Activated CD8-positive, alpha-beta memory T cell treated with anti-CD3 and anti-CD28 coated beads, Interleukin-2, amount 50 U/mL, for 4 hours (primary cell): Measurements from ENCODE around the gene JAM2.
"Not testable (repeated sequence)": the region's sequence is repeated elsewhere in the genome, so short reads cannot be mapped to it uniquely, and the experiment has no call there.

Experiments
- DNase-seq: peaks from one replicate; pipeline ENCODE4 v3.0.0-alpha.2; 2020

Gene JAM2

GRCh38 chr21:25647647-25648046 lies 8.6 kb downstream of the JAM2 start:
- no peak for DNase-seq

GRCh38 chr21:25649146-25649545 lies 10.1 kb downstream of the JAM2 start:
- no peak for DNase-seq

DNA sequence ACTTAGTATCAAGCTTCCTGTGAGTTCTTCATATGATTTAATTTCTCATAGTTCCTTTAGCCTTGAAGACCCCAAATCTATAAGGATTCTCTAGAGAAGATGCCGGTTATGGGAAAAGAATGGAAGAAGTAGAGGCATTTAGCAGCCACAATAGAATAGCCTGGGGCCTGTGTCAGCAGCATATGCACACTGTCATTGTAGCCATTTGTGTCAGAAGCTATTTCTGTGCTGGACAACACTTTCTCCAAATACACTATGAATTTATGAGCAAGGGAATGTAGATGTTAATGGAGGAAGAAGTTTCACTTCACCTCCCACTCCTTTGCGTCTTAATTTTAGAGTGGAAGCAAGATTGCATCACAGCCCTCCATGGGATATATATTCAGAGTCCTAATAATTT lies 17.4 kb downstream of the JAM2 start:
- DNase-seq, result no peak

DNA sequence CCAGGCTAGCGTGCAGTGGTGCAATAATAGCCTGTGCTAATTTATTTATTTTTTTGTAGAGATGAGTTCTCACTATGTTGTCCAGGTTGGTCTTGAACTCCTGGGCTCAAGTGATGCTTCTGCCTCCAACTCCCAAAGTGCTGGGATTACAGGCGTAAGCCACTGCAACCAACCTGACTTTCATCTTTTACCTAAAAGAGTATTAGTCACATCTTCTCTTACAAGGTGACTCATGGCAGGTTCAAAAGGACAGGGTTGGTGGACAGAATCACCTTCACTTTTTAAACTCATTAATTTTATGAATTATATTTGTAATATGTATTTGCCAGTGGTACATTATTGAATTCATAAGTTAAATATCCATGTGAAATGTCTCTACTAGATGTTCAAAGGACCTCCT lies 18.1 kb downstream of the JAM2 start:
- DNase-seq, result no peak

DNA sequence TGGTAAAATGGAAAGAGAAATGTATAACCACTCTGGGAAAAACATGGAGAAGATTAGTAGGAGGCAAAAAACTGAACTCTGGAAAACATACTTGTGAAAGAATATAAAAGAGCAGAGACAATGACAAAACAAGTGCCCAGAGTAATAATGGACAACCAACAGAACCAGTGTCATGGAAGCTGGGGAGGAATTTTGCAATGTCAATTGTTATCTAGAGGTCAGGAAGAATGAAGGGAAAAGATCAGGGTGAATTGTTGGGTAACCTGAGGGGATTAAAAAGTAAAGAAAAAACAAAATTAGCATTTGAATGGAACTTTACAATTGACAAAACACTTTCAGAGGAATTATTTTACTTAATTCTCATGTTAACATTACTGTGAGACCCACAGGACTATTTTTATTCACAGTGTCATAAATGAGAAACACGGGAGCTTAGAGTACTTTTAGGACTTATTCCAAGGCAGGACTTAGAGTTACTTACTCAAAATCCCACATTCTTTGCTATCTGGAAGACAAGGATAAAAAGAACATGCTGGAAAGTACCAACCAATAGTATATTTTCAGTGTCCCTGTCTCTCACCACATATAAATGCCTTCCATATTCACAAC lies 19.5 kb downstream of the JAM2 start:
- DNase-seq, result no peak

- no peak for DNase-seq
Measured at GRCh38 chr21:25660233-25660632, 21.2 kb downstream of the JAM2 start.

DNA sequence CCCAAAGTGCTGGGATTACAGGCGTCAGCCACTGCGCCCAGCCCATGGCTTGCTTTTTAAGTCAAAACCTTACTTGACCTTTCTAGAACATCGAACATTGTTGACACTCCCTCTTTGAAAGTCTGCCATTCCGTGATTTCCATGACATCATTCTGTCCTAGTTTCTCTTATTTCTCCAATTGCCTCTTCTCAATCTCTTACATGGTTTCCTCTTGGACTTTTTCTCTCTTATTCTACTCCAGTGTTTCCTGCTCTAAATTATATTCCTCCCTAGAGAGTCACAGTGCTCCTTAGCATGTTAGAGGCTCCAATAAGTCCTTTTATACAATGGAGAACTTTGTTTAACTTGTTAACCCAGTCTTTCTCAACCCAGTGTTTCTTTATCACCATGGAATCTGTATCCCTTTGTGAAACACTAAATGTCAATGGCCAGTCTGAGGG lies 25.5 kb downstream of the JAM2 start:
- DNase-seq, result no peak

- no peak for DNase-seq
Measured at GRCh38 chr21:25670726-25671125, 31.7 kb downstream of the JAM2 start.

GRCh38 chr21:25676451-25676850 lies 37.4 kb downstream of the JAM2 start:
- no peak for DNase-seq

GRCh38 chr21:25682382-25682781 lies 43.3 kb downstream of the JAM2 start:
- no peak for DNase-seq

- DNase-seq, result no peak
Measured at GRCh38 chr21:25687787-25688186, 48.7 kb downstream of the JAM2 start.

DNA sequence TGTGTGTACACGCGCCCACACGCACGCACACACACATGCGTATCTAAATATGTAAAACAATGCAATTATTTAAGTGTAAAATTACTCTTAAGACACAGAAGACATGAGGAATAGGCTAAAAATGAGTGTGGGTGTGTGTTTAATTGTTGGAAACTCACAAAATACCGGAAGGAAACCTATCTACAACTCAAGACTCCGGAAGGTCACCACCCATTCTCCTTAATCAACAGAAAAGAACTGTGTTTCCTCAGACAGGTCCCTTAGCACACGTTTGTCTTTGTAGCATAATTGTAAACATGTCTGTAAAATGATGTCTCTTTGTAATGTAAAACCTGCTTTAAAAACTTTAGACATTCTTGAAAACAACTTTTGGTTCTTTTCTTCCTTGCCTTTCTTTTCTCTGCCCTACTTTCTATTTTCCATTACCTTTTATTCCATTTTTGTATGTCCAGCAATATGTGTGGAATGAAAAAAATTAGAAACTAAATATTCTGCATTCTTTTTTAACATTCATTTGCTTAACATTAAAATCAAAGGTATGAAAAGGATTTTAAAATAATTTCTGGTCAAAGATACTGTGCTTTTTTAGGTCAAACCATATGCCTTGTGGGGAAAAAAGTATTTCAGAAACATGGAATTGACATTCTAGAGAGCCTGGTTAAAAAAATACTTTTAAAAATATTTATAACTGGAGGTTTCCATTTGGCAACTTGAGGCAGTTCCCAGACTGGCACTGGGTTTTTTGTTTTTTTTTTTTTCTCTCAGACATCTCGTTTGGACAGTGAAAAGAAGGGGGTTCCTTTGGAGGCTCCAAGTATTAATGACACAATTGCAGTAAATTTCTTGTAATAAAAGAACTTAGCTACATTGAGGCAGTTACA lies 49.5 kb downstream of the JAM2 start:
- DNase-seq, result no peak

DNA sequence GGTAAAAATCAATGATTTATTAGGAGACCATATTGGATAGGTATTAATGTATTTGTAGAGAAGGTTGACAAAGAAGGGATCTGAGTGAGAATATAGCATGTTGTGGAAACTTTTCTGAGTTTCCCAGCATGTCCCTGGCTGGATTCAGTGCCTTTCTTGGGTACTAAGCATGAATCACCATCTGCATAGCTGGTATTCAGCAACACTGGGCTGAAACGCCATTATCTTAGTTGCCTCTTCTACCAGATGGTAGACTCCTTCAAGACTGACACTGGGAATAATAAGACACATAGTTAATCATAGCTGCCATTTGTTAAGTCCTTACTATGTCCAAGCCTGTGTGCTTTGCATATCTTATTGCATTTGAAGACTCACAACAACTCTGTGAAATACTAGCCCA lies 50.2 kb downstream of the JAM2 start:
- no peak for DNase-seq

GRCh38 chr21:25691976-25692375 lies 52.9 kb downstream of the JAM2 start:
- DNase-seq, result no peak

DNA sequence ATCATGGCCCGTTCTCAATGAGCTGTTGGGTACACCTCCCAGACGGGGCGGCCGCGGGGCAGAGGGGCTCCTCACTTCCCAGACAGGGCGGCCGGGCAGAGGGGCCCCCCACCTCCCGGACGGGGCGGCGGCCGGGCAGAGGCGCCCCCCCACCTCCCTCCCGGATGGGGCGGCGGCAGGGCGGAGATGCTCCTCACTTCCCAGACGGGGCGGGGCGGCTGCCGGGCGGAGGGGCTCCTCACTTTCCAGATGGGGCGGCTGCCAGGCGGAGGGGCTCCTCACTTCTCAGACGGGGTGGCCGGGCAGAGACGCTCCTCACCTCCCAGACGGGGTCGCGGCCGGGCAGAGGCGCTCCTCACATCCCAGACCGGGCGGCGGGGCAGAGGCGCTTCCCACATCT lies 56.4 kb downstream of the JAM2 start:
- DNase-seq, result not testable (repeated sequence)

GRCh38 chr21:25700741-25701140 lies 61.7 kb downstream of the JAM2 start:
- DNase-seq, result no peak

GRCh38 chr21:25701529-25701928 lies 62.5 kb downstream of the JAM2 start:
- no peak for DNase-seq

- DNase-seq, result peak; percentile 52
Measured at GRCh38 chr21:25708467-25709065, 69.5 kb downstream of the JAM2 start.

- DNase-seq, result no peak
Measured at GRCh38 chr21:25709684-25710265, 70.7 kb downstream of the JAM2 start.

- DNase-seq, result no peak
Measured at GRCh38 chr21:25710550-25710949, 71.5 kb downstream of the JAM2 start.

- not testable (repeated sequence) for DNase-seq
Measured at GRCh38 chr21:25714066-25714465, 75.0 kb downstream of the JAM2 start.

- DNase-seq, result no peak
Measured at GRCh38 chr21:25717491-25718147, 78.6 kb downstream of the JAM2 start.

- no peak for DNase-seq
Measured at GRCh38 chr21:25721987-25722386, 82.9 kb downstream of the JAM2 start.
